Stimulated activated CD8-positive, alpha-beta memory T cell treated with anti-CD3 and anti-CD28 coated beads, Interleukin-12 subunit alpha, Interleukin-12 subunit beta, amount 100 ng/mL, for 24 hours (primary cell): ENCODE results near the gene BIN2.
A peak's percentile ranks its signal among the peaks of the same experiment; 100 is the strongest.
"Not testable (repeated sequence)": the region's sequence is repeated elsewhere in the genome, so short reads cannot be mapped to it uniquely, and the experiment has no call there.

ENCODE experiments used
- DNase-seq: peaks from one replicate; pipeline ENCODE4 v3.0.0-alpha.2; 2020; ENCODE audit errors: extremely low read depth

Gene BIN2

GRCh38 chr12:51345681-51346080, 21.7 kb upstream of the BIN2 start:
- DNase-seq = no peak

GRCh38 chr12:51343201-51343600, 19.2 kb upstream of the BIN2 start:
- no peak for DNase-seq

- no peak for DNase-seq
Measured at GRCh38 chr12:51342416-51342815, 18.4 kb upstream of the BIN2 start.

- peak; percentile 23 for DNase-seq
Measured at GRCh38 chr12:51341251-51342007, 17.5 kb upstream of the BIN2 start.

GRCh38 chr12:51339750-51340149, 15.8 kb upstream of the BIN2 start:
- no peak for DNase-seq

GRCh38 chr12:51337336-51337735, 13.4 kb upstream of the BIN2 start:
- DNase-seq = not testable (repeated sequence)

GRCh38 chr12:51335931-51336330, 12.0 kb upstream of the BIN2 start:
- DNase-seq = no peak

- no peak for DNase-seq
Measured at GRCh38 chr12:51334764-51335163, 10.8 kb upstream of the BIN2 start.

GRCh38 chr12:51333536-51333935, 9.6 kb upstream of the BIN2 start:
- no peak for DNase-seq

GRCh38 chr12:51330186-51330585, 6.2 kb upstream of the BIN2 start:
- DNase-seq = no peak

GRCh38 chr12:51329742-51330141, 5.8 kb upstream of the BIN2 start:
- DNase-seq = no peak

GRCh38 chr12:51328587-51328986, 4.6 kb upstream of the BIN2 start:
- DNase-seq = no peak

- DNase-seq = no peak
Measured at GRCh38 chr12:51326698-51327439, 2.9 kb upstream of the BIN2 start.

- DNase-seq = no peak
Measured at GRCh38 chr12:51324953-51325352, 979 bp upstream of the BIN2 start.

- no peak for DNase-seq
Measured at GRCh38 chr12:51323317-51323960, 535 bp downstream of the BIN2 start.

GRCh38 chr12:51322452-51322851, 1.5 kb downstream of the BIN2 start:
- no peak for DNase-seq

- no peak for DNase-seq
Measured at GRCh38 chr12:51321882-51322281, 2.1 kb downstream of the BIN2 start.

GRCh38 chr12:51320695-51321320, 3.2 kb downstream of the BIN2 start:
- DNase-seq = no peak

GRCh38 chr12:51320311-51320694, 3.7 kb downstream of the BIN2 start:
- DNase-seq = no peak

GRCh38 chr12:51318846-51319599, 5.0 kb downstream of the BIN2 start:
- no peak for DNase-seq

GRCh38 chr12:51318057-51318806, 5.7 kb downstream of the BIN2 start:
- not testable (repeated sequence) for DNase-seq
